ENCODE measurements around the gene DAAM1.
A peak's percentile ranks its signal among the peaks of the same experiment; 100 is the strongest.

The DAAM1 gene

DNA sequence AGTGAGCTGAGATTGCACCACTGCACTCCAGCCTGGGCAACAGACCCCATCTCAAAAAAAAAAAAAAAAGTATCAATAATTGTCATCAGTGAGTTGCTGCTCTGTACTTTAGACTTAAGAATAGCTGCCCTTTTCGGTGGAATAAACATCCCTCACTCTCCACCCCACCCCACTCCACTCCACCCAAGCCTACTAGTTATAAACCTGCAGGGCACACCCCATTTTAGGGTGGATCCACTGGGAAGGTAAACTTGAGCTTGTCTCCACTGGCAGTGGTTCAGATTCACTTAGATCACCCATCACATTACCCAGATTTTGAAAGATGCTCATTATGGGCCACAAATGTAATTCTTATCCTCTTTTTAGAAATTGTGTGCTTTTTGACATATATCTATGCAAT, 170.3 kb downstream of the DAAM1 start:
- in situ Hi-C loops (cut with HindIII; ENCODE audit: low sequenced_read_pairs), result no loop called here
- TF ChIP-seq, protein P1, sequence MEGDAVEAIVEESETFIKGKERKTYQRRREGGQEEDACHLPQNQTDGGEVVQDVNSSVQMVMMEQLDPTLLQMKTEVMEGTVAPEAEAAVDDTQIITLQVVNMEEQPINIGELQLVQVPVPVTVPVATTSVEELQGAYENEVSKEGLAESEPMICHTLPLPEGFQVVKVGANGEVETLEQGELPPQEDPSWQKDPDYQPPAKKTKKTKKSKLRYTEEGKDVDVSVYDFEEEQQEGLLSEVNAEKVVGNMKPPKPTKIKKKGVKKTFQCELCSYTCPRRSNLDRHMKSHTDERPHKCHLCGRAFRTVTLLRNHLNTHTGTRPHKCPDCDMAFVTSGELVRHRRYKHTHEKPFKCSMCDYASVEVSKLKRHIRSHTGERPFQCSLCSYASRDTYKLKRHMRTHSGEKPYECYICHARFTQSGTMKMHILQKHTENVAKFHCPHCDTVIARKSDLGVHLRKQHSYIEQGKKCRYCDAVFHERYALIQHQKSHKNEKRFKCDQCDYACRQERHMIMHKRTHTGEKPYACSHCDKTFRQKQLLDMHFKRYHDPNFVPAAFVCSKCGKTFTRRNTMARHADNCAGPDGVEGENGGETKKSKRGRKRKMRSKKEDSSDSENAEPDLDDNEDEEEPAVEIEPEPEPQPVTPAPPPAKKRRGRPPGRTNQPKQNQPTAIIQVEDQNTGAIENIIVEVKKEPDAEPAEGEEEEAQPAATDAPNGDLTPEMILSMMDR (IDR thresholded peaks at IDR 0.05; ENCODE audit: low read depth, low read length), result no peak
- no peak overlapping the region for H3K4me3 ChIP-seq (ENCODE audit: low read depth, low read length)

DNA sequence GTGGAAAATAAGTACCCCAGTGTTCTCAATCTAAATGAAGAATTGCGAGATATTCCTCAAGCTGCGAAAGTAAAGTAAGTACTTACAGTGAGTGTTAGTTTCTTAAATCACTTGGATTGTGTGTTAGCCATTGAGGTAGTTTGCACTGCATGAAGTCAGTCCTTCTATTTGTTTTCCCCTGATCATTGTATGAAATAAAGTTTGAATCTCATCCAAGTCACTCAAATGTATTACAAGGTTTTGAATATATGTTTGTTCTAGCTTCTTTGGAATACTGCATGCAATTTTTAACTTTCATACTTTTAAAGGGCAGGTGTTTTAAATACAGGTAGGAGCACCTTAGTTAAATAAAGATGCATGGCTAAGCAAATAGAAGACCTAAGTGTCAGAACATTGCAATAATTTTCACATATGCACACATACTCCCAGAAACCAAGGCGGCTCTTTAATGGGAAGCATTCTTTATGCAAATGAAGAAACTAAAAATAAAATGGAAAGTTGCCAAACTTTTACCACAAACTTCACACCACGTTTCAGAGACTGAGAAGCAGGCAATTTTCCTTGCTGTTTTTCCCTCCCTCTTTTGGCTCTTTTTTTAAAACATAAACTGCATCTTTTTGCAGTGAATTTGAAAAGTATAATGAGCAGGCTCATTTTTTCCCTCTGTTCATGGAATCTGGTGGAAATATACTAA, 171.1 kb downstream of the DAAM1 start:
- H3K4me3 ChIP-seq (ENCODE audit: low read depth, low read length), result no peak overlapping the region
- in situ Hi-C loops (cut with HindIII; ENCODE audit: low sequenced_read_pairs), result no loop called here
- no peak for DNase-seq (ENCODE audit: low read depth, low spot score)
- TF ChIP-seq, protein P1 (IDR thresholded peaks at IDR 0.05; ENCODE audit: low read depth, low read length), result no peak

More for the DNA sequence above, 170.3 kb downstream of the DAAM1 start:
- DNase-seq (ENCODE audit: low read depth, low spot score), result no peak

DNA sequence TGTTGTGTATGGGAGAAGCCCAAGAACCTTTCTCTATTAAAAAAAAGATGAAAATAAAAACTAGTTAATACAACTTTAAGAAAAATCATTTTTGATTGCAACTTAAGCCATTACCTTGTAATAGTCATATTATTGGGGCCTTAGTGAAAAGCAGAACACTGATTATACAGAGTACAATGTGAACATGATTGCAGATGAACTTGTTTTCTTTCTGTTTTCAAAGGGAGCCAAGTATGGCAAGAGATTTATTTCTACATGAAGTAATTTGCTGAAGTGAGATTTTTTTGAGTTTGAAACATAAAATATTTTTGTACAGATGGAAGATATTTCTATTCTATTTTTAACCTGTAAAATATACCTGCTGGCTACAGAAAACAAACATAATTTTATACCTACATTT, 171.8 kb downstream of the DAAM1 start:
- TF ChIP-seq, protein P1 (IDR thresholded peaks at IDR 0.05; ENCODE audit: low read depth, low read length), result no peak
- no peak for DNase-seq (ENCODE audit: low read depth, low spot score)
- in situ Hi-C loops (cut with HindIII; ENCODE audit: low sequenced_read_pairs), result no loop called here
- no peak overlapping the region for H3K4me3 ChIP-seq (ENCODE audit: low read depth, low read length)

DNA sequence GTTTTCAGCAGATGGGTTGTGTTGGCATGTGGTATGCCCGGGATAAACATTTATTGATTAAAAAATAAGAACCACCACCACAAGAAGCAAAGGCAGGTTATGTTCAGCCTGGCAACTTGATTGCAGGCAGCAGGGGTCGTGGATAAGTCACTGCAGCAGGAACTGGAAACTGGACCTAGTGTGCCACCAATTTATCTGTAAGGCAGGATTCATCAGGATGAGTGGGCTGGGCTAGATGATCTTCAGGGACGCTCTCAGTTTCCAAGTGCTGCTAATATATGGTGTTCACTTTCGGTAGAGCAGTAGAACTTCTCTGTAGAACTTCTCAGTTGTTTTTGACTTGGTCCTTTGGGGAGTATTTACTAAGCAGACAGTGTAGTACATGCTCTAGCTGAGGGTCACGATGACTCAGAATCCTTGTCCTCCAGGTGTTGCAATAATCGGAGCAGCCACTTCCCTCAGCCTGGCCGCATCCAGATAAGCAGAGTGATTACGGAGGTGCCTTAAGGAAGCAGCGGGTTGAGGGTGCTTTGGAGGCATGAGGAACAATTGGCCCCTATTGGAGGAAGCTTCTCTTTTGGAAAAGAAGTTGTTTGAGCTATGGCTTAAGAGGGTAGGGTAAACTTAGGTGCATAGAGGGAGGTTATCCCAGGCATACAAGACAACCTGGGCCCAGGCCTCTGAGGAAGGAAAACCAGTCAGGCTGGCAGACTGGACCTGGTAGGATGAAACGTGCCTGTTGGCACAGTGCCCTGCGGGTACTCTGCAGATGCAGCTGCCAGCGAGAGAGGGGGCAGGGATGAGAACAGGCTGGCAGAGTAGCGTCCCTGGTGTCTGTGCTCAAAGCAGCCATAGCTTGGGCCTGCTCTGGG, 172.7 kb downstream of the DAAM1 start:
- in situ Hi-C loops (cut with HindIII; ENCODE audit: low sequenced_read_pairs), result no loop called here
- TF ChIP-seq, protein P1 (IDR thresholded peaks at IDR 0.05; ENCODE audit: low read depth, low read length), result no peak
- DNase-seq (ENCODE audit: low read depth, low spot score), result peak; percentile 52
- H3K4me3 ChIP-seq (ENCODE audit: low read depth, low read length), result no peak overlapping the region

DNA sequence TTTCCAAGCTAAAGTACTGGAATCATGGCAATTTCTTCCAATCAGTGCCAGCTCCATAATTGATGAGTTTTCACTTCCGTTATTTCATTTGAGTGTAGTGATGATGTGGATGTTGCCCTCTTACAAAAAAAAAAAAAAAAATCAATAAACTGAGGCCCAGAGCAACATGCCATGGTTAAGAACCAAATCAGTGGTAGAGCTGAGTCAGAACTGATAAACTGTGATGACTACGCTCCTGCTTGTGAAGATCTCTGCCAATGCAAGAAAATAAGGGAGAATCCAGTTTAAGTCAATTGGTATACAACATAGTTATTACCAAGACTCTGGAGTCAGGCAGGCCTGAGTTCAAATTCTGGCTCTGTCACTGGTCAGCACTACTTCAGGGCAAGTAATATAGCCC, 174.0 kb downstream of the DAAM1 start:
- in situ Hi-C loops (cut with HindIII; ENCODE audit: low sequenced_read_pairs), result no loop called here
- peak; percentile 28 for DNase-seq (ENCODE audit: low read depth, low spot score)
- no peak overlapping the region for H3K4me3 ChIP-seq (ENCODE audit: low read depth, low read length)
- TF ChIP-seq, protein P1 (IDR thresholded peaks at IDR 0.05; ENCODE audit: low read depth, low read length), result no peak

DNA sequence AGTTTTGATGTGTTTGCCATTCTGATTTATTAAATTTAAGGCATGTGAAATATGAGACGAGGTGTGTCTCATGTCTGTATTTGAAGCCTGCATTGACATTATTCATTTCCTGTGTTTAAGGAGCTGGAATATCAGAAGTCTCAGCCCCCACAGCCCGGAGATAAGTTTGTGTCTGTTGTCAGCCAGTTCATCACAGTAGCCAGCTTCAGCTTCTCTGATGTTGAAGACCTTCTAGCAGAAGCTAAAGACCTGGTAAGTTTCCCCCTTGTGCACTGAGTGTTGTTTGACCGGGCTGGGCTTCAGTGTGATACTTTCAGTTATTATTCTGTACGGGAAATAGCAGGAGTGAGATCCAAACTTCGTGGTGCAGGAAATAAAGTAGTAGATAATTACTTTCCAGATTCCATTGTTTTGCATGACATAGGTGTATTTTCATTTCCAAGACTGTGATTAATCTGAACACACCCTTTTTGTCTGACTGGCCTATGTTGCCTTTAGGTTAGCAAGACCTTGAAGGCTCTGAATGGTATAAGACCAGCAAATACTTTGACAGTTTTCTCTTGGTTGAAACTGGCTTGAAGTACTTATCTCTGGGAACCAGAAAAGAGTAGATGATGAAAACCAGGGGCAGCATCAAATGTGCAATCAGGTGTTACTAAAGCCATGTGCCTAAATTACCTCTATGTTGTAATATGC, 175.2 kb downstream of the DAAM1 start:
- TF ChIP-seq, protein P1 (IDR thresholded peaks at IDR 0.05; ENCODE audit: low read depth, low read length), result no peak
- in situ Hi-C loops (cut with HindIII; ENCODE audit: low sequenced_read_pairs), result no loop called here
- peak; percentile 27 for DNase-seq (ENCODE audit: low read depth, low spot score)
- H3K4me3 ChIP-seq (ENCODE audit: low read depth, low read length), result no peak overlapping the region
